GM19467 (cell line): ENCODE results near the gene PERM1.
"Not testable (repeated sequence)": the region's sequence is repeated elsewhere in the genome, so short reads cannot be mapped to it uniquely, and the experiment has no call there.

Experiments used
- ATAC-seq: cut with Tn5 transposase; IDR thresholded peaks from one replicate; pipeline ENCODE4 v1.9.1; 2021; ENCODE audit warnings: mild to moderate bottlenecking, moderate library complexity; ENCODE audit not compliant: unreplicated experiment

PERM1 gene

DNA sequence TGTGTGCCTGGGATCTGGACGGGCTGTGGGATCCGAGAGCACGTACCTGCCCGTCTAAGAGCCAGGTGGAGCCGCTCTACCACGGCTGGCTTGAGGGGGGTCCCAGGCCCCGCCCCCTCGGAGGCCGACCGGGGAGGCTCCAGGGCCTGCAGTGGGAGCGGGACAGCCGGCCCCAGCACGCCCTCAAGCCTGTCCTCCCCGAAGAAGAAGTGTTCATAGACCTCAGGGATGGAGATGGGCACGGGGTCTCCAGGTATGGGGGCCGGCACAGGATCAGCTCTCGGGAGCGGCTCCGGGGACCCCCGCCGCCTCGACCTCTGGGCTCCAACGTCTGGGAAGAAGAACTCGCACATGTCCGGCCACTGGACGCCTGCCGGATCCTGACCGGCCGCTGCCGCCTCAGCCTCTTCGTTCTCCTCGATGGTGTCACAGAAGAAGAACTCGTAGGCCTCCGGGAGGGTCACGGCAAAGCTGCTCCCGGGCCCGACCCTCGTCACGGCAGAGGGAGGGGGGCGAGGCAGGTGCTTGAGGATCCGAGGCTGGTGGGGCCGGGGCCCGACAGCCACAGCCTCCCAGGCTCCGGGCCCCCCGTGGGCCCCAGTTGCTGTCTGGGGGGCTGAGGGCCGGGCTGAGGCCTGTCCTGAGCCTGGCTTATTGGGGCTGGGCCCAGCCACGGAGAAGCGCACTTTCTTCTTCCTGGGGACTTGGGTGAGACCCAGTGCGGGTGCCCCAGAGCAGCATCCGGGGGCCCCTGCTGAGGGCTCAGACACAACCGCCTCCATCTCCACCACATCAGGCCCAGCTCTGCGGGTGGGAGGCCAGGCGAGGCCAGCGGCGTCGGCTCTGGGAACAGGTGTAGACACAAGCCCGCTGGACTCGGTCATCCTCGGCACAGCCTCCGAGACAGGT, 2.8 kb downstream of the PERM1 start:
- ATAC-seq = no peak

DNA sequence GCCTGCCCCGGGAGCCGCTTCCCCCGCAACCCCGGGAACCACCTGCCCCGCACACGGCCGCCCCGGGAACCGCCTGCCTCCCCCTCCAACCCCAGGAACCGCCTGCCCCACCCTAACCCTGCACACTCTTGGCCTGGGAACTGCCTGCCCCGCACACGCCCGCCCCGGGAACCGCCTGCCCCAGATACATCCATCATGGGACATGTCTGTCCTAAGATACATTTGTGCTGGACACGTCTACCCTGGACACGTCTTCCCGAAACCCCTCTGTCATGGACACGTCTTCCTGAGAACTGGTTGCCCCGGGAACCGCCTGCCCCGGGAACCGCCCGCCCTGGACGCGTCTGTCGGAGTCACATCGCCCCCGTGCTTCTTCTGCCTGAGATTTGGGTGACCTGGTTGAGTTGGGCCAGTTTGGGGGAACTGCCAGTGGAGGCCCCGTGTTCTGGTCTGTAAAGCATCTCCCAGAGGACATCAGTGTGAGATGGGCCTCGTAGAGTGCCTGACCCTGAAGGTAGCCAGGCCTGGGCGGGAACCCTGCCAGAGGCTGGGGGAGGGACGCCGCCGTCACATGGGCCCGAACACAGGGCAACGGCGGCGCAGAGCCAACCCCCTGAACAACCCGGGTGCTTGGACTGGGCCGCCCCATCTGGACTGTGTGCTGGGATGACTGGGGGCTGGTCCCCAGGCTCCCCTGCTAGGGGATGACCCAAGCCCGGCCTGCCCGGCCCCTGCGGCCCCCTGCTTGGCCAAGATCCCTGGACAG, 3.6 kb downstream of the PERM1 start:
- ATAC-seq = no peak

DNA sequence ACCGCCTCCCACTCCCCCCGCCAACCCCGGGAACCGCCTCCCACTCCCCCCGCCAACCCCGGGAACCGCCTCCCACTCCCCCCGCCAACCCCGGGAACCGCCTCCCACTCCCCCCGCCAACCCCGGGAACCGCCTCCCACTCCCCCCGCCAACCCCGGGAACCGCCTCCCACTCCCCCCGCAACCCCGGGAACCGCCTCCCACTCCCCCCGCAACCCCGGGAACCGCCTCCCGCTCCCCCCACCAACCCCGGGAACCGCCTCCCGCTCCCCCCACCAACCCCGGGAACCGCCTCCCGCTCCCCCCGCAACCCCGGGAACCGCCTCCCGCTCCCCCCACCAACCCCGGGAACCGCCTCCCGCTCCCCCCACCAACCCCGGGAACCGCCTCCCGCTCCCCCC, 5.1 kb downstream of the PERM1 start:
- ATAC-seq = not testable (repeated sequence)

DNA sequence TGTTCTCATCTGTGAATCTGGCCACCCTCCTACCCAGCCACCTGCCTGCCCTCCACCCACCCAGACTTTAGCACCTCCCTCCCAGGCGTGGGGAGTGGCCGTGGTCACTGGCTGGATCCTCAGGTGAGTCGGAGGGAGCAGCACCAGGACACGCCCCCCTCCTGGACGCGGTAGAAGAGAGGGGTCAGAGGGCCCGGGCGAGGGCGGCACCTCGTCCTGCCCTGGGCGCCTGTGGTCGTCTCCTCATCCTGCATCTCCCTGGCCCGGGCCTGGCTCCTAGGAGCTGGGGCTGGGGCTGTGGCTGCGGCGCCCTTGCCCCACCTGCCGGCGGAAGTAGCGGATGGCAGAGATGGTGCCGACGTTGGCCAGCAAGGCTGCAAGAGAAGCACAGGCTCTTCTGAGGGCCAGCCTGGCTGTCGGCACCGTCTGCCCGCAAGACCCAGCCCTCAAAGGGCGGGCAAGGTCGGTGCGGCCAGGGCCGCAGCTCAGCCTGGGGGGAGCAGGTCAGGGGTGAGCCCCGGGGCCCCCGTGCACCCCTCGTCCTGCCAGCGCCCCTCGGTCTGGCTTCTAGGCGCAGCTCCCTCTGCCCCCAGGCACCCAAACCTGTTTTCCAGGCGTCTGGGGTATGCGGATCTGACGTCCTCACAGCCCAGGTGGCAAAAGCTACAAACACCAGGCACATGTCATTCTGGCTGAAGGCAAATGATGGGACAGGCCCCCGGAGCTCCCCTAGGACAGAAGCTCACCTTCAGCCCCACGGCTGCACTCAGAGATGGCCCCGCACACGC, 5.8 kb downstream of the PERM1 start:
- peak; percentile 52 for ATAC-seq

DNA sequence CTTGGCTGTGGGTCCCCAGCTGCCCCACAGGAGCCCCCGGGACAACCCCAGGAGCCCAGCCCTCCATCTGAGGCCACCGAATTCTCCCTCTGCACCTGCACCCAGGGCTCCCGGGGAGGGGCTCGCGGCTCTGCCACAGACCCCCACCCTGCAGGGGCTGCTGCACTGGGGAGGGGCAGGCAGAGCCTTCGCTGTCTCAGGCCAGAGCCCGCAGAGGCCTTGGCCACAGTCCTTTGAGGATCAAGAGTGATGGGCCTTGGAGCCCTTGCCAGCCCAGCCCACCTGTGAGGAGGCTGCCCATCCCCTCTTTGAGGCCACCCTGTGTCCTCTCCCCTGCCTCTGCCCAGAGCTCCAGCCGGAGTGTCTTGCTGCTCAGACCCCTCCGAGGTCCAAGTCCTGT, 6.5 kb downstream of the PERM1 start:
- ATAC-seq = no peak

DNA sequence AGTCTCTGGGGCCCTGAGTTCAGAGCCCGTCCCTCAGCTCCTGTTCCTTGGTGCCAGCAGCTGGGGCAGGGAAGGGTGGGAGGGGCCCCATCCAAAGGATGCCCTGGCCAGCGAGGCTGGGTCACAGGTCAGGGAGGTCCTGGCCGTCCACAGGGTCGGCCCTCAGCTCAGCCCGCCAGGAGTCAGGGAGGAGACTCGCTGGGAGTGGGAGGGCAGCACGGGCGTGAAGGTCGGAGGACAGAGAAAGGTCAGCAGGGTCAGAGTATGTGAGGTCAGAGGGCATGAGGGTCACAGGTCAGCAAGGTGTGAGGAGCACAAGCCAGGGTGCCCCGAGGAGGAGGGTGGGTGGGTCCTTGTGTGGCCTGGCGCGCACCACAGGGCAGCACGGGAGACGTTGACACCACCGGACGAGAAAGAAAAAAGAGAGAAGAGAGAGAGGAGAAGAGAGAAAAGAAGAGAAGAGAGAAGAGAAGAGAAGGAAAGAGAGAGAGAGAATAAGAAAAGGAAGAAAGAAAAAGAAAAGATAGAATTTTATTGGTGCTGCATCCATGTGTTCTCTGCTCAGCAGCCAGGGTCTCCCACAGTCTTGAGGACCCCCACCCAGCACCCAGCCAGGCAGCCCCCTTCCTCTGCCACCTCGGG, 7.1 kb downstream of the PERM1 start:
- no peak for ATAC-seq

DNA sequence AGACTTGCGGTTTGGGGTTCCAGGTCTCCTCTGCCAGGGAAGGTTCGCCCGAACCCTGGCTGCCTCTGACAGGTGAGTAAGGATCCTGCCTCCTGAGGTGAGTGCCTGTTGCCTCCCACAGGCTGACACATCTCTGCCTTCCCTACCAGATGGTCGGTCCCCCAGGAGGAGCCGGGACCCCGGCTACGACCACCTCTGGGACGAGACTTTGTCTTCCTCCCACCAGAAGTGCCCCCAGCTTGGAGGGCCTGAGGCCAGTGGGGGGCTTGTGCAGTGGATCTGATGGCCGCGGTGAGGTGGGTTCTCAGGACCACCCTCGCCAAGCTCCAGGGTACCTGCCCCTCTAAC, 7.6 kb downstream of the PERM1 start:
- no peak for ATAC-seq

DNA sequence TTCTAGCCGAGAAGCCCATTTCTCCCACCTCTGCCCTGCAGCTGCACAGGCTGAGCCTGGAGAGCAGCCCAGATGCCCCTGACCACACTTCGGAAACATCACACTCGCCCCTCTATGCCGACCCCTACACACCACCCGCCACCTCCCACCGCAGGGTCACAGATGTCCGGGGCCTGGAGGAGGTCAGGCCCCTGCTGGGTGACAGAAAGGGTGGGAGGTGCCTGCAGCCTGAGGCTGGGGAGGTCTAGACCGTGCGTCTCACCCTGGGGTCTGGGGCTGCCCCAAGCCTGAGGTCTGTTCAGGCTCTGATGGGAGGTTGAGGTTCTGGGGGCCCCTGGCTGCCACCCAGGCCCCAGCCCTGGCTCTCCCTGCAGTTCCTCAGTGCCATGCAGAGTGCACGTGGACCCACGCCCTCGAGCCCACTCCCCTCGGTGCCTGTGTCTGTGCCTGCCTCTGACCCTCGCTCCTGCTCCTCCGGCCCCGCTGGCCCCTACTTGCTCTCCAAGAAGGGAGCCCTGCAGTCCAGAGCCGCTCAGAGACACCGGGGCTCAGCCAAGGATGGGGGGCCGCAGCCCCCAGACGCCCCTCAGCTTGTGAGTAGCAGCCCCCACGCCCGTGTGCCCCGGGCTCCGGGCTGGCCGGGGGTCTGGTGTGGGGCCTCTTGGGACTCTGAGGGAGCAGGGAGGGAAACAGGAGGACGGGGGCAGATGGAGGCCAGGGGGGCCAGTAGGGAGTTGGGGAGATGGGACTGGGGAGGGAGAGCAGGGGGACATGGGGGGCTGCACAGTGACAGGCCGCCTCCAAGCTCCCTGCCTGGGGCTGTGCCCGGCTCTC, 8.2 kb downstream of the PERM1 start:
- ATAC-seq = no peak

DNA sequence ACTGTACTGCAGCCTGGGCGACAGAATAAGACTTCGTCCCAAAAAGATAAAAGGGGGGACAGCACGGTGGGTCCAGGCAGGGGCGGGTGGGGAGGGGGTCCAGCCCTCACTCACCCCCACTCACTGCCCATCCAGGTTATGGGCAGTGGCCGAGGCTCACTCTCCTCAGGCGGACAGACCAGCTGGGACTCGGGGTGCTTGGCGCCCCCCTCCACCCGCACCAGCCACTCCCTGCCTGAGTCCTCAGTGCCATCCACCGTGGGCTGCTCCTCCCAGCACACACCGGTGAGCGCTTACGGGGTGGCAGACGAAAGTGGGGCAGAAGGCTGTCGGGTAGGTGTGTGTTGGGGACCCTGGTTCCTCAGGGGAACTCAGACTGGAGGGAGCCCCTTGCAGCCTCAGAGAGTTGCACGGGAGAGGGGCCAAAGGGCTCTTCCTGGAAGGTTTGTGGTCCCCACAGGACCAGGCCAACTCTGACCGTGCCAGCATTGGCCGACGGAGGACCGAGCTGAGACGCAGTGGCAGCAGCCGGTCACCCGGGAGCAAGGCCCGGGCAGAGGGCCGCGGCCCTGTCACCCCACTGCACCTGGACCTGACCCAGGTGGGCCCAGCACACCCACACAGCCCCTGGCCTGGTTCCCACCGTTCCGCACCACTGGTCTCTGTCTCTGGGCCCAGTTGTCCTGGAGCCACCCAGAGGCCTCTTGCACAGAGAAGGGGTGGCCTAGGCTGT, 9.0 kb downstream of the PERM1 start:
- no peak for ATAC-seq

DNA sequence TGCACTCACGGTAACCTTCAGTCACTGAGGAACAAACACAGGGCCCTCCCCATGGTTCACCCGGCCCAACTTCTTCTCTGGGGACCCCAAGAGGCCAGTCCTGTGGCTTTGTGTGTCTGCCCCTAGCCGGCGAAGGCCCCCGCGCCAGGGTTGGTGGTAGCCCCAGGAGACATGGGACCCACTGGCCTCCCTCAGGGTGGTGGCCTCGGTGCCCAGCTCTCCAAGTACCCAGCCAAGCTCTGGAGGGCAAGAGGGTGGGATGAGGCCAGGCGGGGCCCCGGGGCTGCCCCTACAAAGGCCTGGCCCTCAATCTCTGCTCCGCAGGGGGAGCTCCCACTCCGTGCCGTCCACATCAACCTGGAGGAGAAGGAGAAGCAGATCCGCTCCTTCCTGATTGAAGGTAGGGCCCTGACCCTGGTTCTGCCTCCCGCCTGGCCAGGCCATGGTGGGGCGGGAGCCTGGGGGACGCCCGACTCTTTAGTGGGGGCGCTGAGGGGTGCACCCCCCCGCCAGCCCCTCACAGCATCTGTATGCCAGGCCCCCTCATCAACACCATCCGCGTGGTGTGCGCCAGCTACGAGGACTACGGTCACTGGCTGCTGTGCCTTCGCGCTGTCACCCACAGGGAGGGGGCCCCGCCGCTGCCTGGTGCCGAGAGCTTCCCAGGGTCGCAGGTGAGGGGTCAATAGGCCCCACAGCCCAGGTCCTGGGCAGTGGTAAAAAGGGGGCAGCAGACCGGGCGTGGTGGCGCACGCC, 10.0 kb downstream of the PERM1 start:
- ATAC-seq = no peak

DNA sequence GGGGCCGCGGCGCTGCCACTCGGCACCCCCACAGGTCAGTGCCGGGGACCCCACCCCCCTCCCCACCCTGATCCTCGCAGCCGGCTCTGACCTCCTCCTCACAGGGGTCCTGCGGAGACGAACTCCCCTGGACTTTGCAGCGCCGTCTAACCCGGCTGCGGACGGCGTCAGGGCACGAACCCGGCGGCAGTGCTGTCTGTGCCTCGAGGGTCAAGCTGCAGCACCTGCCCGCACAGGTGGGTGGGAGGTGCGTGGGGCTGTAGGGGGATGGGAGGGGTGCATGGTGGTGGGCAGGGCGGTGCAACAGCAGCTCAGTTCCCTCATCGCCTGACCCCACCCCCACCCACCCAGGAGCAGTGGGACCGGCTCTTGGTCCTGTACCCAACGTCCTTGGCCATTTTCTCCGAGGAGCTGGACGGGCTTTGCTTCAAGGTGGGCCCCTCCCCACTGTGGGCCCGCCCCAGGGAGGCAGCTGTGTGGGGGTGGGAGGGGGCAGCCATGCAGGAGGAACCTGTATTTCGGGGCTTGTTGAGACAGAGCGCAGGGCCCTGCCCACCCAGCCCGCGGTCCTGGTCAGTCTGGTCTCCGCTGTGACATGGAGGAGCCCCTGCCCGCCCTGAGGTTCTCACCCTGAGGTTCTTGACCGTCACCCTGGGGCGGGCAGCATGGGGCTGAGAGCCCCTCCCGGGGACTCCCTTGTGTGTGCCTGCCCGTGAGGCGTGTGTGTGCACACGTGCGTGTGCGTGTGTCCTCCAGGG, 10.7 kb downstream of the PERM1 start:
- ATAC-seq = no peak

DNA sequence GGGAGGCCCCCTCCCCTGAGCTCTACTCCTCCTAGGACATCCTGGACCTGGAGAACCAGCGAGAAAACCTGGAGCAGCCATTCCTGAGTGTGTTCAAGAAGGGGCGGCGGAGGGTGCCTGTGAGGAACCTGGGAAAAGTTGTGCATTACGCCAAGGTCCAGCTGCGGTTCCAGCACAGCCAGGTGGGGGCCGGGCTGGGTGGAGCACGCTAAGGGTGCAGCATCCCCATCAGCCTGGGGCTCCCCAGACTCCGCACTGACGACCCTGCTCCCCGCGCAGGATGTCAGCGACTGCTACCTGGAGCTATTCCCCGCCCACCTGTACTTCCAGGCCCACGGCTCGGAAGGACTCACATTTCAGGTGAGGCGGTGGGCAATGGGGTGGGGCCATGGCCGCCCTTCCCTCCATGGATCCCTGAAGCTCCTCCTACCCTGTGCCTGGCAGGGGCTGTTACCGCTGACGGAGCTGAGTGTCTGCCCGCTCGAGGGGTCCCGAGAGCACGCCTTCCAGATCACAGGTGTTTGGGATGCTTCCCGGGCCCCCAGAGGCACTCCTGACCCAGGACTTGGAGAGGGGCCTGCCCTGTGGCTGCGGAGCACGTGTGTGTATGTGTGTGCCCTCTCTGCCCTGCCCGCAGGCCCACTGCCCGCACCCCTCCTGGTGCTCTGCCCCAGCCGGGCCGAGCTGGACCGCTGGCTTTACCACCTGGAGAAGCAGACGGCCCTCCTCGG, 11.5 kb downstream of the PERM1 start:
- ATAC-seq = no peak

DNA sequence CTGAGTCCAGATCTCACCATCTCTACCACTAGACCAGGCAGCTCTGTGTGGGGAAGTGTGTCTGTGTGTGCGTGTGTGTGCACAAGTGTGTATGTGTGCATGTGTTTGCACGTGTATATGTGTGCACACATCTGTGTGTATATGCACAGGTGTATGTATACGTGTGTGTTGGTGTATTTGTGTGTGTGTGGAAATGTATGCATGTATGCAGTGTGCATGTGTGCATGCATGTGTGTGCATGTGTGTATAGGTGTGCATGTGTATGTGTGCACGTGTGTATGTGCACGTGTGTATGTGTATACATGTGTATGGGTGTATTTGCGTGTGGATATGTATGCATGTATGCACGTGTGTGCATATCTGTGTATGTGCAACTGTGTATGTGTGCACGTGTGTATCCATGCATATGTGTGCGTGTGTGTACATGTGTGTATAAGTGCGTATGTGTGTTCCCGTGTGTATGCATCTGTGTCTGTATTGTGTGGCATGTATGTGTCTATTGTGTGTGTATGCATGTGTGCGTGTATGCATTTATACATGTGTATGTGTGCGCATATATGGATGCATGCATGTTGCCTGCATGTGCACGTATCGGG, 12.5 kb downstream of the PERM1 start:
- ATAC-seq = no peak

DNA sequence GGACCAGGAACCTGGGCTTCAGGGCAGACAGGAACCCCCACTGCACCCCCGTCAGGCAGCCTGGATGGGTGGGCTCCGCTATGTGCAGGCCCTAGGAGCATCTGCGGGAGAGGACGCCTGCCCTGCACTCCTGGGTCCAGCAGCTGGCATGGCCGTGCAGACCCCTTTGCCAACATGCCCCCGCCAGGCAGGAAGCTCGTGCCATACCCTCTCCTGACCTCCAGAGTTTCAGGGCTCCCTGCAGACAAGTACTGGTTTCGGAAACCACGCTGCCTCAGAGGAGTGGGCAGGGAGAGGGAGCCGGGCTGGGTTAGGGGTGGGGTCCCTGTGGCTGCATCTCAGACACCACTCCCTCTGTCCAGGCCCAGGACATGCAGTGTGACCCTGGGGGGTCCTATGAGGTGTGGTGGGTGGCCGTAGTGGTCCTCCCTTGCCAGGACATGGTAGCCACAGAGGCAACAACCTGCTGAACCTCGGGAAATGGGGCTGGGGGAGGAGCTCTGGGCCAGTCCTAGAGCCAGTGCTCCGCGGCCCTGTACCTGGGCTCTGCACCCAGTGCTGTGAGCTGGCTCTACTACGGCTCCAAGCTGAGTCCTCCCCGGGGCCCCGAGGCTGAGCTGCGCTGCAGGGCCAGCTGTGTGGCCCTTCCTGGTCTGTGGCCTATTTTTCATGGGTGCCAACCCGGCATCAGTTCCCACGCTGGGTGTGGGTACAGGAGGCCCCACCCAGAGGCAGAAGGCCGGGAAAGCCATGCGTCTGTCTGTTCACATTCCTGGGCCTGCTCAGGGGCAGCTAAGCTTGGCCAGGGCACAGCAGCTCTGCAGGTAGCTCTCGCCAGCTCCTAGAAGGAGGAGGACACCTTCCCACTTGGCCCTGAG, 14.2 kb downstream of the PERM1 start:
- ATAC-seq = no peak

DNA sequence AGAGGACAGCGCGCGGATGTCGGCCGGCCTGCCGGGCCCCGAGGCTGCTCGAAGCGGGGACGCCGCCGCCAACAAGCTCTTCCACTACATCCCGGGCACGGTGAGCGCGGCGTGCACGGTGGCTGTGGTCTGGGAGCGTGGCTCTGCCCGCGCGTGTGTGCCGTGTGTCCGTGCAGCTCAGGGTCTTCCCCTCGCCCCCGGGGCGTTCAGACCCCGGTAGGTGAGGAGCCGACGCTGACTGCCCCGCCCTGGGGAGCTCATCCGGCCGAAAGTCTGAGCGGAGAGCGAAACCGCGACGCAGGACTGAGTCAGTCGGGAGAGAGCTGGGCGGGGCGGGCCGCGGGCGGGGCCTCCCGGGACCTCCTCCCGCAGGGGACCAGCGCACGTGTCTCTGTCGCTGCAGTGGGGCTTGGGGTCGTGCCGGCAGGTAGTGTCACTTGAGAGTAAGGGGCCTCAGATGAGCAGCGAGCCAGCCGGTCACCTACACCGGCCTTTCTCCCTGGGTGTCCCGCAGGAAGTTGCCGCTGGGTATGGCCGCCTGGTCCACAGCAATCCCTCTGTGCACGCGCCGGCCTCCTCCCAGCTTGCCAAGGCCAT, 15.1 kb downstream of the PERM1 start:
- ATAC-seq = peak; percentile 57
